GM18499 (cell line): Measurements from ENCODE around the gene VPS54.

ENCODE experiments used
- ATAC-seq: cut with Tn5 transposase; IDR thresholded peaks from one replicate; pipeline ENCODE4 v1.9.1; 2021; ENCODE audit warnings: moderate number of reproducible peaks; ENCODE audit not compliant: insufficient read depth, unreplicated experiment

The VPS54 gene

GRCh38 chr2:64024259-64024949 lies 5.2 kb upstream of the VPS54 start:
- ATAC-seq, result no peak

DNA sequence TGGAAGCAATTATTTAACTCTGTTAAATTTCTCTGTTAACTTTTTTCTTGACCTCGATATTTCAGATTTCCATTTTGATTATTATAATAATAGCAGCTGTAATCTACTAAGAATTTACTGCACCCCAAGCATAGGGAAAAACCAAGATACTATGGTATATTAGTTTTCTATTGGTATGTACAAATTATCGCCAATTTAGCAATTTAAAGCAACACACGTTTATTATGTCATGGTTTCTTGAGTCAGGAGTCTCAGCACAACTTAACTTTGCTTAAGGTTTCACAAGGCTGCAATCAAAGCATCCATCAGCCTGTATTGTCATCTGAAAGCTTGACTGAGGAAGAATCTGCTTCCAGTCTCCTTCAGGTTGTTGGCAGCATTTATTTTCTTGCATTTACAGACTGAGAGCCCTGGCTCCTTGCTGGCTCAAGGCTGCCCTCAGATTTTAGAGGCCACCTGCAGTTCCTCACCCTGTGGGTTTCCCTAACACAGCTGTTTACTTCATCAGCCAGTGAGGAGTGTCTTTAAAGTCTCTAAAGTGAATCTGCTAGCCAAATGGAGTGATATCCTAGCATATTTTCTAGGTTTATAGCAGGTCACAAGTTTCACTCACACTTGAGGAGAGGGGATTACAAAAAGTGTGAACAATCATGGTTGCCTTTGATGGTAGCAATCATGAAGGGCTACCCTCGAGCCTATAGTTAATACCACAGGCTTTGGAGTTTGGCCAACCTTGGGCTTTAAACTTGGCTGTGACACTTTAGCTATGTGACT lies 4.4 kb upstream of the VPS54 start:
- ATAC-seq, result no peak

DNA sequence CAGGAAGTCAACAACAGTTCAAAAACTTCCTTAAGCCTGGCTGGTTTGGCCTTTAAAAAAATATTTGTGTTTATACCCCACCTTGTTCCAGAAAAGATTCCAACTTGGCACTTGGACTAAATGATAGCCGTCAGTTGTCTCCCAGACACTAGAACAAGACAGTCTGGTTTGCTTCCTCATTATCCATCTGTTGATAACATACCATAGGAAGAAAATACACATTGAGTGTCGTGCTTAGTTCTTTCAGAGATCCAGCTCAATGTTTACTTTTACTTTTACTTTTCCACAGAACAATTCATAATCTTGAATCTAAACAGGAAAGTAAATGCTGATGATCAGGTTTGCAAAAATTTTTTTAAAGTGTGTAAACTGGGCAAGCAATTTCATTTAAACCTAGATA lies 2.4 kb upstream of the VPS54 start:
- ATAC-seq, result no peak

DNA sequence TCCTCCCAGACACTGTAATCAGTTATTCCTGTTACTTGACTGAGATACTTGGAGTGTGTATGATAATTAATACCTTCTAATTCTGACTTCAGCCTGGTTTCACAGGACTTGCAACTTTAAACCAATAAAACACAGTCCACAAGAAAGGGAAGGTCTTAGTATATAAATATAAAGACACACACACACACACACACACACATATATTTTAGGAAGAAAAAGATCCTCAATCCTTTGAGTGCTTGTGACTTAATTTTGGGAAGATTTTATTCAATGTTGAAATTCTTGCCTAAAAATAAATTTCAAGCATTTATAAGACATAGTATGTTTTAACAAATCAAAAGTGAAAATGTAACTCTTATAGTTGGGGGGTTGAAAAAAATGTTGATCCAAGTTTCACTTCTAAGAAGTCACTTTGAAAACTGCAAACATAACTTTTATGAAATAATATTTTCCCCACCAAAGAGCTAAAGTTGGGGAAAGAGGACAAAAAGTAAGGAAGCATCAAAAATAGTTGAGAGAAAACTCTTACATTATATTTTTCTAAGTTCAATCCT lies 824 bp upstream of the VPS54 start:
- no peak for ATAC-seq

DNA sequence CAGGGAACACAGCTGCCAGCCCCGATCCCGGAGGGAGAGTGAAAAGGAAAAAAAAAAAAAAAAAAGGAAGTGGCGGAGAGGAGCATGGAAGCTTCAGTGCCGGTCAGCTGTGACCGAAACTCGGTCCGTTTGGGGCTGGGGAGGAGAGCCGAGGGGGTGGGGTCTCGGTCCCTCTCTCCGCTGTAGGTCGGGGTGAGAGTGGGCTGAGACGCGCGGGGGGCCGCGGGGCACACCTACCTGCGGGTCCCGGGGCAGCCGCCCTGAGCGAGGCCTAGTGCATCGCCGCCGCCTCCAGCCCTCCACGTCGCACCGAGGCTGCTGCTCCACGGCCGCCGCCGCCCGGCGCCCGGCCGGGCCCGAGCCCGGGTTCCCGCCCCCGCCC lies 536 bp downstream of the VPS54 start:
- ATAC-seq, result no peak

GRCh38 chr2:64017811-64018700 lies 1.2 kb downstream of the VPS54 start:
- no peak for ATAC-seq

GRCh38 chr2:64015898-64016297 lies 3.3 kb downstream of the VPS54 start:
- no peak for ATAC-seq

- no peak for ATAC-seq
These were observed 3.8 kb downstream of the VPS54 start for GRCh38 chr2:64015391-64015790.

GRCh38 chr2:64014628-64015027 lies 4.6 kb downstream of the VPS54 start:
- ATAC-seq, result no peak

GRCh38 chr2:64013053-64013452 lies 6.2 kb downstream of the VPS54 start:
- ATAC-seq, result no peak

- no peak for ATAC-seq
These were observed 7.1 kb downstream of the VPS54 start for GRCh38 chr2:64012115-64012514.

DNA sequence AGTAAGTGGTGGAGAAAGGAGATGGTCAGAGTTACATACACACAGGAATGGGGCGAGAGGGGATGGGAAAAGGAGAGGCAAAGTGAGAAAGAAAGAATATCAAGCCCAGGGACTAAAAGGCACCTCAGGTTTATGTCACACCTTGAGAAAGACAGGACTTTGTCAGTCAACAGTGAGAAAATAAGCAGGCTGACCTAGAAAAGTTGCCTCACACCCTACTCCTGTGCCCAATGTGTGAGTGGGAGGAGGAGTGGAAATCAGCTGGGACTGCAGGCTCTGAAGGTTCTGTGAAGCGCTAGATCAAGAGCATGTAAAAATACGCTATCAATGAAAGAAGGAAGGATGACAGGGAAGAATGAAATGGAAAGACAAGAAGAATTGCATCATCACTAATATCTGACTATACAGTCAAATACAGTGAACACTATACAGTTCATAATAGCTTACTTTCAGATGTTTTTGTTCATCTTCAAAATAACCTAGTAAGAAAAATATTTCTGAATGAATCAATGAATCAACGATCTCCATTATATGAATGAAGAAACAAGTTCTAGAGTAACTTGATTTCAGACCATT lies 10.7 kb downstream of the VPS54 start:
- no peak for ATAC-seq

DNA sequence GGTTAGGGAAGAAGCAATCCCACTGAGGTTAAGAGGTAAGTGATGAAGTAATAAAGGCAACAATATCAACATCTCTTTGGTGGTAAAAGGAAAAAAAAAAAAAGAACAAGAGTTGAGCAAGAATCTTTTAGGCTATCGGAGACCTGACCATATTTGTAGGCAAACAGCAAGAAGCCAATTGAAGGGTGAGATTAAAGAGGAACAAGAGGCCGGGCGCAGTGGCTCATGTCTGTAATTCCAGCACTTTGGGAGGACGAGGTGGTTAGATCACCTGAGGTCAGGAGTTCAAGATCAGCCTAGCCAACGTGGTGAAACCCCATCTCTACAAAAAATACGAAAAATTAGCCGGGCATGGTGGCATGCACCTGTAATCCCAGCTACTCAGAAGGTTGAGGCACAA lies 11.3 kb downstream of the VPS54 start:
- no peak for ATAC-seq

DNA sequence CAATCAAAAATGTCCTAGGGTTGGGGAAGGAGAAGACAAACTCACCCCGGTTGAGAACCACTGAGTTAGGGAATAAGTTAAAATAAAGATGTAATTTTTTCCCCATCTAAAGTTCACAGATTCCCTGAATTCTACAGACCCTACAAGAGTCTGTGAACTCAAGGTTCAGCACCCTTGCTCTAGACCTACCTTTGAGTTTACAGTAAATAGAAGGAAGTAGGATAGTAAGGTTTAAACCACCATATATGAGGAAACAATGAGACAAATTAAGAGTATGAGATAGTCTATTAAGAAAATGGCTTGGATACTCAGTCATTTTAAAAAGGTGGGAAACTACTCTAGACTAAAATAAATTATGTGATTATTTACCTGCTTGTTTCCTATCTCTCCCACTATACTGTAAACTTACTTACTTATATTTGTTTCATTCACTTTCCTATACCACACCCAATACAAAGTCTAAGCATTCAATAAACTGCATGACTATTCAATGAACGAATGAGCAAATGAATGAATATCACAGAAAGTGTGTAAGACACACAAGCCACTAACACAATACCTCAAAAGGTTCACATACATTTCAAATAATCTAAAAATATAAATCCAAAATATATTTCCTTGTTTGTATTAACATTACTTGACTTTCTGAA lies 13.4 kb downstream of the VPS54 start:
- ATAC-seq, result no peak

DNA sequence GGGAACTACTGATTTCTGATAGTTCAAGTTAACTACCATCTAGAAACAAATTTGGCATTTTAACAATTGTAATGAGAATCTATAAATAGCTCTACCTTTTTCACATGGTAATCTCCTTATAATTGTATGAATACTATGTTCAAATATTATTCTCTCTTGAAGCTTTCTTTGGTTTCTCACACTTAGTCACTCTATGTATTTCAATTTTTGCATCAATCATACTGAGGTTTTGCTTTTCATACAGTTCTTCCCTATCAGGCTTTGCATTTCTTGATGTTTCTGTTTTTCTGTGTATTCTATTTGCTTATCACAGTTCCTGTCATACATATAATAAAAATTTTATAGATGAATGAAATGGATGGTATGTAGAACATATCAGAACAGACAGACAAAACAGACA lies 16.0 kb downstream of the VPS54 start:
- ATAC-seq, result no peak

DNA sequence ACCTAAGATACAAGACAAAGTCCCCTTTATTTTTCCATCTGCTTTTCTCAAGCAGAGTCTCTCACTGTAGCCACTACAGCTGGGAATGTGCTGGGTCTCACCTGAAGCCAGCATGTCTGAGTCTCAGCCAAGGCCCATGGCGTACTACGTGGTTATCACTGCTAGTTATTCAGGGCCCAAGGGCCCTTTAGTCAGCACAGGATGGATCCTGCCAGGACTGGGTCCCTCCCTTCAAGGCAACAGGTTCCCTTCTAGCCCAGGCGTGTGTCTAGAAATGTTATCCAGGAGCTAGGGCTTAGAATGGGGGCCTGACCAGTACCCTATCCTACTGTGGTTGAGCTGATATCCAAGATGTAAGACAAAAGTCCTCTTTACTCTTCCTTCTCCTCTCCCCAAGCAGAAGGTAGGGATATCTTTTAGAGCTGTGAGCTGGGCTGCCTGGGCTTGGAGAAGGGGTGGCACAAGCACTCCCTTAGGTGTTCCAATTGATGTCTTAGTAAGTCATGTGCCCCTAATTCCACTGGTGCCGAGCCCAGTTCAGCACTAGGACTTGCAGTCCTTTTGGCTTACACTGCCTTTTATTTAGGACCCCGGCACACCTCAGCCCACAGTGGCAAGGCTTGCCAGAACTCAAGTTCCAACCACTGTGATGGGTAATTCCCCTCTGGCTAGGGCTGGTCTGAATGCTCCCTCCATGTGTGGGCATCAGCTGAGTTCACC lies 17.7 kb downstream of the VPS54 start:
- no peak for ATAC-seq

DNA sequence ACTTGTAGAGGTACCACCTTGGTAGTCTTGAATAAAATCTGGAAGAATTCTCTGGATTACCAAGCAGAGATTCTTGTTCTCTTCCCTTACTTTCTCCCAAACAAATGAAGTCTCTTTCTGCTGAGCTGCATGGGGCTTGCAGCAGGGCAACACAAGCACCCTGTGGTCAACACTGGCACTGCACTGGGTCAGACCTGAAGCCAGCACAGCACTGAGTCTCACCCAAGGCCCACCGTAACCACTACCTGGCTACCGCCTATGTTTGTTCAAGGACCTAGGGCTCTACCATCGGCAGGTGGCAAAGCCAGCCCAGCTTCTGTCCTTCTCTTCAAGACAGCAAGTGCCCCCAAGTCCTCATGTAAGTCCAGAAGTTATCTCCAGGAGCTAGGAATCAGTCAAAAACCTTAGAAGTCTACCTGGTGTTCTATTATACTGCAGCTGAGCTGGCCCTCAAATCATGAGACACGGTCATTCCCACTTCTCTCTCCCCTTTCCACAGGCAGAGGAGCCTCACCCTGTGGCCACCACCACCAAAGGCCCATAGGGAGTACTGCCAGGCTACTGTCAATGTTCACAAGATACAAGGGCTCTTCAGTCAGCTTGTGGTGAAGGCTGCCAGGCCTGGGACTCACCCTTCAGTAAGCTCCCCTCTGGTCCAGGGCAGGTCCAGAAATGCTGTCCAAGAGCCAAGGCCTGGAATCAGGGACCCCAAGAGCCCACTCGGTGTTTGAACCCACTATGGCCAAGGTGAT lies 18.4 kb downstream of the VPS54 start:
- ATAC-seq, result no peak

GRCh38 chr2:63999049-63999448 lies 20.2 kb downstream of the VPS54 start:
- no peak for ATAC-seq
